HTERT RPE-1 (cell line): ENCODE measurements around the gene SLC5A2.
"Not testable (repeated sequence)": the region's sequence is repeated elsewhere in the genome, so short reads cannot be mapped to it uniquely, and the experiment has no call there.

ENCODE experiments used
- in situ Hi-C: fragments of 300-500 bp; cut with MboI; formaldehyde crosslinking; loops from 4 replicates; pipeline ENCODE4 v1.14.3; 2020; ENCODE audit warnings: low sequenced_read_pairs

The SLC5A2 gene

GRCh38 chr16:31474773-31475738 lies 7.9 kb upstream of the SLC5A2 start:
- in situ Hi-C loops = no loop called here

GRCh38 chr16:31475946-31476302 lies 7.0 kb upstream of the SLC5A2 start:
- in situ Hi-C loops = no loop called here

- in situ Hi-C loops = no loop called here
Measured at GRCh38 chr16:31476303-31477219, 6.4 kb upstream of the SLC5A2 start.

- in situ Hi-C loops = no loop called here
Measured at GRCh38 chr16:31477220-31478216, 5.4 kb upstream of the SLC5A2 start.

- in situ Hi-C loops = no loop called here
Measured at GRCh38 chr16:31478956-31479355, 4.0 kb upstream of the SLC5A2 start.

- in situ Hi-C loops = no loop called here
Measured at GRCh38 chr16:31479751-31480150, 3.2 kb upstream of the SLC5A2 start.

GRCh38 chr16:31480851-31481536 lies 1.9 kb upstream of the SLC5A2 start:
- in situ Hi-C loops = no loop called here

- in situ Hi-C loops = not testable (repeated sequence)
Measured at GRCh38 chr16:31484048-31484447, 1.1 kb downstream of the SLC5A2 start.

- in situ Hi-C loops = no loop called here
Measured at GRCh38 chr16:31484491-31485171, 1.7 kb downstream of the SLC5A2 start.

- in situ Hi-C loops = no loop called here
Measured at GRCh38 chr16:31485571-31485970, 2.6 kb downstream of the SLC5A2 start.

GRCh38 chr16:31486045-31486444 lies 3.1 kb downstream of the SLC5A2 start:
- in situ Hi-C loops = no loop called here

- in situ Hi-C loops = no loop called here
Measured at GRCh38 chr16:31487071-31487719, 4.3 kb downstream of the SLC5A2 start.

GRCh38 chr16:31487720-31488467 lies 5.0 kb downstream of the SLC5A2 start:
- in situ Hi-C loops = no loop called here

- in situ Hi-C loops = no loop called here
Measured at GRCh38 chr16:31488468-31489297, 5.8 kb downstream of the SLC5A2 start.

- in situ Hi-C loops = no loop called here
Measured at GRCh38 chr16:31489298-31489564, 6.3 kb downstream of the SLC5A2 start.

- in situ Hi-C loops = no loop called here
Measured at GRCh38 chr16:31489616-31490584, 7.0 kb downstream of the SLC5A2 start.
